HG02981 (cell line): ENCODE results near the gene TMEM135.
"Not testable (repeated sequence)": the region's sequence is repeated elsewhere in the genome, so short reads cannot be mapped to it uniquely, and the experiment has no call there.

Source experiments
- ATAC-seq: cut with Tn5 transposase; IDR thresholded peaks from one replicate; pipeline ENCODE4 v1.9.1; 2021; ENCODE audit warnings: mild to moderate bottlenecking, moderate library complexity; ENCODE audit not compliant: unreplicated experiment

The TMEM135 gene

GRCh38 chr11:87037450-87038234, at the start of gene TMEM135:
TMEM135 (plus strand) TSS chr11:87037934; CDS start chr11:87038046, 112 bp downstream.
- peak; percentile 98 for ATAC-seq

- no peak for ATAC-seq
Measured at GRCh38 chr11:86988351-86988881, 49.3 kb upstream of the TMEM135 start.

- ATAC-seq: no peak
Measured at GRCh38 chr11:86990031-86990430, 47.7 kb upstream of the TMEM135 start.

- ATAC-seq: no peak
Measured at GRCh38 chr11:86990515-86990914, 47.2 kb upstream of the TMEM135 start.

- no peak for ATAC-seq
Measured at GRCh38 chr11:86991341-86991740, 46.4 kb upstream of the TMEM135 start.

GRCh38 chr11:86992340-86992739, 45.4 kb upstream of the TMEM135 start:
- not testable (repeated sequence) for ATAC-seq

GRCh38 chr11:86993031-86993430, 44.7 kb upstream of the TMEM135 start:
- ATAC-seq: no peak

- no peak for ATAC-seq
Measured at GRCh38 chr11:86996953-86997570, 40.7 kb upstream of the TMEM135 start.

- ATAC-seq: no peak
Measured at GRCh38 chr11:86999388-86999787, 38.3 kb upstream of the TMEM135 start.

GRCh38 chr11:86999859-87000753, 37.6 kb upstream of the TMEM135 start:
- ATAC-seq: no peak

- ATAC-seq: no peak
Measured at GRCh38 chr11:87002918-87003317, 34.8 kb upstream of the TMEM135 start.

GRCh38 chr11:87004281-87004680, 33.5 kb upstream of the TMEM135 start:
- ATAC-seq: not testable (repeated sequence)

GRCh38 chr11:87005569-87005921, 32.2 kb upstream of the TMEM135 start:
- no peak for ATAC-seq

GRCh38 chr11:87006035-87006434, 31.7 kb upstream of the TMEM135 start:
- no peak for ATAC-seq

- ATAC-seq: no peak
Measured at GRCh38 chr11:87007963-87008362, 29.8 kb upstream of the TMEM135 start.

- no peak for ATAC-seq
Measured at GRCh38 chr11:87012089-87012488, 25.6 kb upstream of the TMEM135 start.

GRCh38 chr11:87012673-87013072, 25.1 kb upstream of the TMEM135 start:
- ATAC-seq: no peak

GRCh38 chr11:87013912-87014825, 23.6 kb upstream of the TMEM135 start:
- ATAC-seq: no peak

GRCh38 chr11:87015645-87016044, 22.1 kb upstream of the TMEM135 start:
- no peak for ATAC-seq

GRCh38 chr11:87019613-87020271, 18.0 kb upstream of the TMEM135 start:
- ATAC-seq: no peak
